SH-SY5Y (cell line): ENCODE measurements around the gene NET1.

Source experiments
- GATA2 ChIP-seq: IDR thresholded peaks from 2 replicates; pipeline ENCODE4 v1.6.1; 2011; ENCODE audit warnings: mild to moderate bottlenecking, low read depth, low read length
- GATA3 ChIP-seq: IDR thresholded peaks from 2 replicates; pipeline ENCODE4 v1.6.1; 2011; ENCODE audit warnings: low read depth, mild to moderate bottlenecking, low read length, moderate library complexity

The NET1 gene

DNA sequence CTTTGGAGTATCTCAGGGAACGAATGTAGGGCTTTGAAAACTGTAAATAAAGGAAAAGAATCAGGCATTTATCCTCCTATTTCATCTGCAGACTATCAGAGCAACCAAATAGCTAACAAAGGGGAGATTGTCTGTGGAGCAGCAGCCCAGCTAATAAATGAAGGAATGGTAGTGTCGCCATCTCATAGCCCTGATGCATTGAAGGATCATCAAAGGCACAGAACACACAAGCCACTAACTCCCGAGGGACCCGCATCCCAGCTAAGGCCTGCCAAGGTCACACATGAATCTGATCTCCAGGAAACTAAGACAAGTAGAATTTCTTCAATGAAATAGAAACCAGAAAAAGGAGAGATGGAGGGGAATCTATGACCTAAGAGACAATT, 48.8 kb downstream of the NET1 start:
- TF ChIP-seq GATA3, result no peak

DNA sequence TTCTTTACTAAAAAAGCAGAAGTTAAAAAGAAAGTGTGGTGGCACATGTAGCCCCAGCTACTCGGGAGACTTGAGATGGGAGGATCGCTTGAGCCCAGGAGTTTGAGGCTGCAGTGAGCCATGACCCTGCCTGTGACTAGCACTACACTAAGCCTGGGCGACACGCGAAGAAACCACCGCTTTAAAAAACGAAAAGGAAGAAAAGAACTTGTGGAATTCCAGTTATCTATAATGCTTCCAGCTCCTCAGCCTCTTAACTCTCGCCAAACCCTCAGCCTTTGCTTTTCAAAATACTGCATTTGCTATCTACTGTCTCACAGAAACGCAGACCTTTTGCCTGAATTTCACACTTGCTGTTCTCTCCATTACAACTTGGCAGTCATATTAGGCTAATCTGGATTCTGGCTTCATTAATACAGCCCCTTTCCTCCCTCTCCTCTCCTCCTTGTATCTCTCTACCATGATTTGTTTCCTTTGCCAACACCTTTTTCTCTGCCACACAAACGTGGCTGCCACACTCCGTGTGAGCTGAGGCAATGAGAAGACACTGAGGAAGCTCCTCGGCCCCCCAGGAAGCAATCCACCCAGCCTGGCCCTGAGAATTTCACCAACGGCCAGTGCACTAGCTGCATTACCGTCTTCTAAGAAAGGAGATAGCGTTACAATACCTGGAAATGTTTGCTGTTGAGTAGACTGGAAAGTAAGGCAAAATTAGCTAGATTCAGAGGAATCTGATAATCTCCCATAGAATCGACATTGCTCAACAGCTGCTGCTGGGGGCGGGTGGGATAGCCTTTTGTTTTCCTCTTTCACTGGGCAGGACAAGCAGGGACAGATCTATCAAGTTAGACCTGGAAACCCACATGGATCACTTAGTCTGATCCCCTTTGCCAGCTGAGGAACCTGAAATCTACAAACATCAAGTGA, 49.8 kb downstream of the NET1 start:
- TF ChIP-seq GATA2, result no peak
- no peak for TF ChIP-seq GATA3

DNA sequence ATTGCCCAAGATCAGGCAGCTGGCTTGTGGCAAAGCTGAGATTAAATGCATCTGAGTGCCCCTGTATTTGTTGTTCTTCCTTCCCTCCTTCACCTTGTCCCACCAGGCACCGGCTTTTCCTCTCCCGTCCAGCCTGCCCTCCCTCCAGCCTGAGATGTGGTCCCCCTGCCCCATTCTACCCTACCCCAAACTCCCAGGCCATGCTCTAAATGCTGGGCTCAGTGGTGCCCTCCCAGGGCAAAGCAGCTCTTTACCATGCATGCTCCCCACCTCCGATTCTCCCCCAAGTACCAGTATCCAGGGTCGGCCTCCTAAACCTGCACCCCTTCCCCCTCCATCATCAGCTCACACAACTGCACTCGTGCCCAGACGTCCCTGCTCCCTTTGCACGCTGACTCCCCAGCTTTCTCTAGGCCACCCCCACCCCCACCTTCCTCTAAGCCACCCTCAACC, 50.5 kb downstream of the NET1 start:
- TF ChIP-seq GATA2 (no peak), GATA3 (no peak)

DNA sequence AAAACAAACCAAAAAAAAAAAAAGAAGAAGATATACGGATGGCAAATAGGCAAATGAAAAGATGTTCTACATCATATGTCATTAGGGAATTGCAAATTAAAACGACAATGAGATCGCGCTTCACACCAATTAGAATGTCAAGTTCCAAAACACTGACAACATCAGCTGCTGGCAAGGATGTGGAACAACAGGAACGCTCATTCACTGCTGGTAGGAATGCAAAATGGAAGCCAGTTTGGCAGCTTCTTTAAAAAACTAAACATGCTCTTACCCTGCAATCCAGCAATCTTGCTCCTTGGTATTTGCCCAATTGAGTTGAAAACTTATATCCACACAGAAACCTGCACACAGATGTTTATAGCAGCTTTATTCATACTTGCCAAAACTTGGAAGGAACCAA, 52.2 kb downstream of the NET1 start:
- no peak for TF ChIP-seq GATA2
- no peak for TF ChIP-seq GATA3

DNA sequence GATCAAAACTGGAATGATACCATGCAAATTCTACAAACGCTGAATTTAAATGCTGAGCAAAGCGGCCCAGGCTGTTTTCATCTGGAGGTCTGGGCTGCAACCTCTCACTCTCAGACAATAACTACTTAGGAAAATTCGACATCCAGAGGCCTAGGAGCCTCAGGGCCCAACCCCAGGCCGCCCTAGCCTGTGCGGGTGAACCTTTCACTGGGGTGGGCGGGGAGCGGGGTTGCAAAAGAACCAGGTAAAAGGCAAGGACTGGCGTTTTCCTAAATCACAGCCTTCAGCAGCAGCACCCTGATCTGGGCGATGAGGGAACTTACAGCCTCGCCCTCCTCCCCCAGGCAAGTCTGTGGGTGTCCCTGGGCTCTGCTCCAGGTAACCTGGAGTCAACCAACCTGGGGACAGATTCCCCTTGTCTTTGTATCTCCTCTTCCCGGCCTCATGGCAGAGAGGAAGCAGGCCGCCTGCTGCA, 53.7 kb downstream of the NET1 start:
- TF ChIP-seq GATA2 (no peak), GATA3 (no peak)

DNA sequence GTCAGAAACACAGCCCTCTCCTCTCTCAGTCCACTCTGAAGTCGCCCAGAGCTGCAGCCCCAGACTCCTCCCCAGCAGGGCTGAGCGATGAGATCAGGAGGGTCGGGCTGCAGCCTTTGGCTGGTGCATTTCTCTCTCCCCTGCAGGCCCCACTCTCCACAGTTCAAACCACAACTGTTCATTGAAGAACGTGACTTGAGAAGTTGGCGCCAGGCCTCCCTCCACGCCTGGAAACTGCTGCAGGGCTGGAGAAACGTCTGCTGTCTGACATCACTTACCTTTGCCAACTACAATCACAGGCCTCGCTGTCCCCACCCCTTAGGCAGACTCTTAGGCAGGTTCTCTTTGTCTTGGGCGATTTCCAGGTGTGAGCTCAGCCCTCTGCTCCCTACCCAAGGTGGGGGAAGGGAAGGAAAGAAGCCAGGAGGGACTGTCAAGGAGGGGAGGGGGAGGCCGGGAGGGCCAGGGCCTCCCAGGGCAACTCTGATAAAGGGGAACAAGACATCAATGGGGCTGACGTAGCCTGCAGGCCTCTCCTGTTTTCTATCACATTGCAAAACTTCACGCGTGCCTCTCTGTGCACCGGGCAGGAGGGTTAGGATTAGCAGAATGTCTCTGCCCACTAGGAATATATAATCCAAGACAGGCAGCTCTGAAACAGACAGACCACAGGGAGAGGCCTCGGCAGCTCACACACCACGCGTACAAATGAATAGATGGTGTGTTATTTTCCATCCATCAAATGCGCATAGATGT, 54.3 kb downstream of the NET1 start:
- no peak for TF ChIP-seq GATA2
- TF ChIP-seq GATA3, result no peak

DNA sequence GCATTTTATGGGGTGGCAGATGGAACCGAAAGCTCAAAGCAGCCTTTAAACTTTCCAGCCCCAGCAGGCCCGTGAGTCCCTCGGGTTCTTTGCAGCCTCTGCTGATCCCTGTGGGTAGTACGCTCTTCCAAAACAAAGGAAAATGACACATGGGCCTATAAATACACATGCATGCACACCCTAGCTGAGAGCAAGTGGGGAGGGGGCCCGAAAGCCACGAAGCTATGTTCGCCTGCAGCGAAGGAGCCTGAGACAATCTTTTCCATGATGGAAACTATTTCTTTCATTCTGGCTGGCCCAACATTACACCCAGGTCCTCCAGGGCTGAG, 54.8 kb downstream of the NET1 start:
- TF ChIP-seq GATA2 (no peak), GATA3 (no peak)

DNA sequence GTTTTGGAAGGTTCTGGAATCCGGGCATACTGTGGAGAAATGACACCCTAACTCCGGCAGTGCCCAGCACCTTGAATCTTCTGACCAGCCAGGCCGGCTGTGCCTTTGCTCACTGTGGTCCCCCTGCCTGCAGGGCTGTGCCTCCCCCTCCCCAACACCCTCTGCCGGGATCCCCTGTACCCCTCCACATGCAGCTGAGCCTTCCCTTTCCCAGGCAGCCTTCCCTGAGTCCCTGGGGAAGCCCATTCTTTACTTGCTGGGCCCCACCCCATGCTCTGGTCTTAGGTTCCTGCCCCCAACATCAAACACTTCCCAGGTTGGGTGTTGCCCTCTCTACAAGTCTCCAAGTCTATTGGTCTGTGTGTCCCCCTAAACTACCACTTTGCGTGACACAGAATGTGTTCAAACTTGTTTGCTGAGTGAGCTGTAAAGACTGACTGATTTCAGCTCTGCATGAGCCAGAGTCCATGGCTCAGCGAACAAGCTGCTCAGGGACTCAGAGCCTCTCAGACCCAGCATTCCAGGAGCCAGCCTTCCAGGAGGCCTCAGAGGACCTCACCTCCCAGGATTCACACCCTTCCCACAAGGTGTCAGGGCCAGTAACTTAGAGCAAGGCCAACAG, 55.4 kb downstream of the NET1 start:
- TF ChIP-seq GATA3 (no peak), GATA2 (no peak)

DNA sequence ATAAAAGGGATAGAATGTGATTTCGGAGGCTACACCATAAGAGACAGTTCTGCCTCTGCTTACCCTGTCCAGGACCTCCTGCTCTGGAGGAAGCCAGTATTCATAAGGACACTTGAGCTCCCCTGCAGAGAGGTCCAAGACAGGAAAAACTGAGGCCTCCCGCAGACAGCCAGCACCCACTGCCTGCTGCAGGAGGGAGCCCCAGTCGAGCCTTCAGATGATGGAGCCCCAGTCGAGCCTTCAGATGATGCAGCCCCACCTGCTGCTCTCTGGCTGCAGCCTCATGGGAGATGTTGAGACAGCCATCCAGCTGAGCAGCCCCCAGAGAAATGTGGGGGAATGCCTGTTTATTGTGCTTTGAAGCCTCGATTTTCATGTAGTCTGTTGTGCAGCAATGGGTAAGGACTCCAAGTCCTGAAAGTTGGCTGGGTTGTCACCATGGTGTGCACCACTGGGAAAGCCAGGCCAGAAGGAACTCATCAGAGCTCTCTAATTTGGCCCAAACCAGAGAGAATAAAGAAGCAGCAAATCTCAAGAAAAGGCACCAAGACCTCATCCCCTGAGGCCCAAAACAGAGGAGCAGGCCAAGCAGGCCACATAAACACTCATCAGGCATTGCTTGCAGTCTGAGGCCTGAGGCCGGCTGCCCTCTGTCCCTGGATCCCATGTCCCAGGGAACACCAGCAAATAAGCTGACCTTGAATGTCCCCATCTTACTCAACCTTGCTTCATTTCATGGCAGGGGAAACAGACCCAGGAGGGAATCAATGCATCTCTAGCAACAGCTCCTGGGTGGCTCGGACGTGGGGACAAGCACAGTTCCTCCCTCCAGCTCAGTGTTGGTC, 56.1 kb downstream of the NET1 start:
- TF ChIP-seq GATA2, result no peak
- no peak for TF ChIP-seq GATA3

DNA sequence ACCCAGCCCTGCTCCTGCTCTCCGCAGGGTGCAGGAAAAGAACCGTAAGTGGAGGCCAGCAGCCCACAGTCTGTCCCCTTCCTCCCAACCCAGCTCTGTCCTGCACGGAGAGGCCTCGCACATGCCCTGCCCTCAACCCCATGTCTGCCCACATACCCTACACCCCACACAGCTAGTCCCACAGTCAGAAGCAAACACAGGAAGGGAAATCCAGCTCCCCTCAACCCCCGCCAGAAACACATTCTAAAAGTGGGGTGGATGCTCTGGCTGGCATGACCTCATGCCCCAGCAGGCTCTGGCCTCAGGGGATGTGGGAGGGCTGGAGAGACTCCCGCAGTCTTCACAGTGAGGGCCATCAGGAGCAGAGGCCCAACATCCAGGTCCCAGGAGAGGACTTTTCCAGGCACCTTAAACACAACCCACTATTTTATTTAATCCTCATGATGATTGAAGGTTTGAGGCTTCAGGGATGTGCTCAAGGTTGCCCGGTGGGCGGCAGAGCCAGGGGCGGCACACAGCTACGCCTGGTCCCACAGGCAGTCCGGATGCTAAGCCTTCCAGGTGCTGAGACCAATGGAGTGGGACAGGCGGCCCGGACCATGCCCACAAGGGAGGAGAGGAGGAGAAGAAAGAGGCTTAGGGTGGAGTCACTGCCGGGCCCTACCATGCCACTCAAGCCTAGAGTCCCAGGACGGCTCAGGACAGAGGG, 57.1 kb downstream of the NET1 start:
- TF ChIP-seq GATA3 (no peak), GATA2 (no peak)

DNA sequence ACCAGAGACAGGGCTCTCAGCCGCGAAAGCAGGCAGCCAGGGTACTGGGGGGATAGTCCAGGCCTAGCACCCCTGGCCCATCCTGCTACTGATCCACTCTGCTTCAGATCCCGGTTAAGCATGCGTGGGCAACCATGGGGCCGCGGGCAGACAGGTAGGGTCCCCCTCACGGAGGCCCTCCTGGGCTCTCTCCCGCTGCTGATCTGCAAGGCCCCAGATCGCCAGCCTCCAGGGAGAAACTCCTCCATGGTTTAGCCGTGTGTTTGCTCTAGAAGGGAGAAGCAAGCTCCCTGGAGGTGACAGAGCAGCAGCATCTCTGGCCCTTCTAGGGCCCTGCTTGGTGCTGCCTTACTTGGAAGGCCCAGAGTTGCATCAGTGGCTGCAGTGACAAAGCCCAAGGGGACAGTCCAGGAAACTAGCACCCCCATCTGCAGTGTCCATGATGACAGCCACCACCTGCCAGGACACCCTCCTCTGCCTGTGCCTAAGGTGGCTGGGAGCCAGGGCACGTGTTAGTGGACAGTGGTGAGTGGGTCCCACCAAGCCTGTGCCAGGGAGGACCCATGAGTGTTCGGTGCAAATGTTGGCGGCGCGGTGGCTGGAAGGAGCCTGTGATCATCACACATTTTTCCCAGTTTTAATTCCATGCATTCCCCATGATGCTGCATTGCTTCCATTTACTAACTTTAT, 57.9 kb downstream of the NET1 start:
- no peak for TF ChIP-seq GATA3
- no peak for TF ChIP-seq GATA2

DNA sequence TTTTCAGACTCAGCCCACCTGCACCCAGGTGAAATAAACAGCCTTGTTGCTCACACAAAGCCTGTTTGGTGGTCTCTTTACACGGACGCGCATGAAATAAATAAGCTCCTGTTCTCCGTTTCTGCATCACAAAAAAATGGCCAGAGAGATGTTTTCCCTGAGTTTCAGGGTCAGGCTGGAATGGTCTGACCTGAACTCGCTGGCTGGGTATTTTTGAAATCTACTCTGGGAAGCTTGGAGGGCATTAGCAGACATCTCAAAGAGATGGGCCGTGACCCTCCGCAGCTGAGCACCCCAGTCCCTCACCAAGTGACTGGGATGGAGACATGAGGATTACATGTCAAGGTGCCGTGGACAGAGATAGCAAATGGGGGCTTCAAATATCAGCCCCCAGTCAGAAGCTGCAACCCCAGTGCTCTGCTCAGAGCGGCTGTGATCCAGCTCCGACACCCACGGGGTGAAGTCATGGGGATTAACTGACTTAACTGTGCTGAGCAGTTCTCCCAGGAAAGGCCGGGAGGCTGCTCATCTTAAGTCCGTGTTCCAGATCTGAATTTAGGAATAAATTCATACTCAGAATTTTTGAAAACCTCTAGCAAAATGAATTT, 64.7 kb downstream of the NET1 start:
- no peak for TF ChIP-seq GATA2
- no peak for TF ChIP-seq GATA3
